Lower lobe of right lung (tissue), 2 donors: ENCODE results near the gene RRP12. TPM values are rescaled to one million over a fixed set of nuclear protein-coding genes. Genes with fewer than 3 reads are reported as not detected.
A peak's percentile ranks its signal among the peaks of the same experiment; 100 is the strongest.

Experiments used
- ATAC-seq, 2 donors: fragments of 200-7000 bp; cut with Tn5 transposase; one replicate each; pipeline ENCODE4 v1.9.1; 2020 to 2022; ENCODE audit warnings: mild to moderate bottlenecking in 2 of 2, moderate library complexity in 2 of 2
- DNase-seq: peaks from one replicate; pipeline ENCODE4 v3.0.0-alpha.2; 2020
- H3K27ac ChIP-seq: fragments of 200-600 bp; one replicate; pipeline ENCODE4 v1.8.0; 2022
- H3K27me3 ChIP-seq: fragments of 200-600 bp; one replicate; pipeline ENCODE4 v1.8.0; 2022; ENCODE audit warnings: low read depth
- H3K36me3 ChIP-seq: fragments of 200-600 bp; one replicate; pipeline ENCODE4 v1.8.0; 2022; ENCODE audit warnings: mild to moderate bottlenecking
- H3K4me1 ChIP-seq: fragments of 200-600 bp; one replicate; pipeline ENCODE4 v1.8.0; 2022
- H3K4me3 ChIP-seq: fragments of 200-600 bp; one replicate; pipeline ENCODE4 v1.8.0; 2022; ENCODE audit warnings: mild to moderate bottlenecking
- H3K9me3 ChIP-seq: fragments of 200-600 bp; one replicate; pipeline ENCODE4 v1.8.0; 2022
- intact Hi-C: fragments of 100-400 bp; cut with DNase I; formaldehyde crosslinking; loops from one replicate; pipeline ENCODE4 v1.11.0; 2022
- total RNA-seq: library from RNA; stranded (reverse); fragmentation: NEBNext Ultra II Directional; extraction: Animal tissue kit (Norgen Biotek cat#: 25700); gene quantifications from one replicate; pipeline ENCODE4 v1.2.1, GENCODE V29; 2021
- TF ChIP-seq, protein P1 (sequence below): fragments of 200-600 bp; IDR thresholded peaks from one replicate; pipeline ENCODE4 v1.8.0; 2022; ENCODE audit warnings: antibody characterized with exemption, mild to moderate bottlenecking
- donor health status: DM: no; HTN: yes; CAD: no; lungs with severe emphysema.

The RRP12 gene
- total RNA-seq, 1 donor from 2014 or later, result 24.0 TPM

DNA sequence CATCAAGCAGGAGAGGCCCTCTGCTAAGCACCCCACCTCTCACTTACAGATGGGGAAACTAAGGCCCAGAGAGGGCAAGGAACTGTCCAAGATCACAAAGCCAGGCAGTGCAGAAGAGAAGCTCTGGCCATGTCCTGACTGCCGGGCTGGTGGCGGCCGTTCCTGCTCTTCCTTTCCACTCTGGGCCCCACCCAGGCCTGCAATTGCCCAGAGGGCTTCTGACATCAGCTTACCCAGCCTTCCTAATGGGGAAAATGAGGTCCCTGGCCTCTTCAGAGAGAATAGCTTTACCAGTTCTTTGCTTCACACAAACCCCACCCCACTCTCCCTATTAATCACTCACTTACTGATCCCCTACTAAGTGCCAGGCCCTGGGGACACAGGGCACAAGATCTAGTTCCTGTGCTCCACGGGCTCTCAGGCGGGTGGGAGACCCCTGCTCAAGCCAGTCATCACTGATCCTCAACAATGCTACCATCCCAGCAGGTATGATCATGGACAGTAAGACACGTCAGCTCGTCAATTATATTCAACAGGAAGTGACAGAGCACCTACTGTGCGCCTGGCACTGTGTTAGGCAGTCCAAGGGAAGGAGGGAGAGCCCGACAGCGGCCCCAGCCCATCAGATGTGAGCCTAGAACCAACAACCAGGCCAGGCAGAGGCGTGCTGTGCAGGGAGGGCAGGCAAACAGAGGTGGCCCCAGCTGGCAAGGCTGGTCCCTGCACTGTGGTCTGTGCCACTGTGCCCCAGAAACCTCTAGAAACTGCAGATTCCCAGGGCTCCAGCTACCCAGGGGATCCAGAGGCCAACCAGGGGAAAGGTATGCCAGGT, 40.2 kb downstream of the RRP12 start:
- no peaks in the 10 kb centered on the region for H3K27me3 ChIP-seq
- H3K4me1 ChIP-seq, result peaks cover 29% of the 10 kb centered on the region
- intact Hi-C loops, result no loop called here
- no peaks in the 10 kb centered on the region for H3K9me3 ChIP-seq
- DNase-seq (no peak), ATAC-seq (no peak)
- H3K27ac ChIP-seq, result no peak overlapping the region
- peaks cover 54% of the 10 kb centered on the region for H3K36me3 ChIP-seq
- no peak overlapping the region for H3K4me3 ChIP-seq
- TF ChIP-seq, protein P1, sequence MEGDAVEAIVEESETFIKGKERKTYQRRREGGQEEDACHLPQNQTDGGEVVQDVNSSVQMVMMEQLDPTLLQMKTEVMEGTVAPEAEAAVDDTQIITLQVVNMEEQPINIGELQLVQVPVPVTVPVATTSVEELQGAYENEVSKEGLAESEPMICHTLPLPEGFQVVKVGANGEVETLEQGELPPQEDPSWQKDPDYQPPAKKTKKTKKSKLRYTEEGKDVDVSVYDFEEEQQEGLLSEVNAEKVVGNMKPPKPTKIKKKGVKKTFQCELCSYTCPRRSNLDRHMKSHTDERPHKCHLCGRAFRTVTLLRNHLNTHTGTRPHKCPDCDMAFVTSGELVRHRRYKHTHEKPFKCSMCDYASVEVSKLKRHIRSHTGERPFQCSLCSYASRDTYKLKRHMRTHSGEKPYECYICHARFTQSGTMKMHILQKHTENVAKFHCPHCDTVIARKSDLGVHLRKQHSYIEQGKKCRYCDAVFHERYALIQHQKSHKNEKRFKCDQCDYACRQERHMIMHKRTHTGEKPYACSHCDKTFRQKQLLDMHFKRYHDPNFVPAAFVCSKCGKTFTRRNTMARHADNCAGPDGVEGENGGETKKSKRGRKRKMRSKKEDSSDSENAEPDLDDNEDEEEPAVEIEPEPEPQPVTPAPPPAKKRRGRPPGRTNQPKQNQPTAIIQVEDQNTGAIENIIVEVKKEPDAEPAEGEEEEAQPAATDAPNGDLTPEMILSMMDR, result no peak

DNA sequence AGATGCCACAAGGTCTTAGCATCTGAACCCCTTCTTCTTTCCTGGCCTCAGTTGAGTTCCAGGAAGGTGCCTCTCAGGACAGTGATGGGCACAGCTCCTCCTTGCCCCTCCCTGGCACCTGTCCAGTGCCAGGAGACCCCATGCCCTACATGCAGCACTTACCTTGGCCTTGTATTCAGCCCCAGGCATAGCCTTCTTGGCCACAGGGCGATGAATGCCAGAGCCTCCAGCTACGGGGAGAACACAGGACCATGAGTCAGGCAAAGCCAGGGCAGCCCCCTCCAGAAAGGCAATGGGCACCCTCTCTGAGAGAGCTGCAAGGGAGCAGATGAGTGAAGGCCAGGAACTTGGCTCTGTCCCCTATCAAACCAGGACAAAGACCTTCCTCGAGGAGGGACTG, 42.4 kb downstream of the RRP12 start:
- H3K27ac ChIP-seq, result no peak overlapping the region
- peaks cover 45% of the 10 kb centered on the region for H3K36me3 ChIP-seq
- intact Hi-C loops, result no loop called here

DNA sequence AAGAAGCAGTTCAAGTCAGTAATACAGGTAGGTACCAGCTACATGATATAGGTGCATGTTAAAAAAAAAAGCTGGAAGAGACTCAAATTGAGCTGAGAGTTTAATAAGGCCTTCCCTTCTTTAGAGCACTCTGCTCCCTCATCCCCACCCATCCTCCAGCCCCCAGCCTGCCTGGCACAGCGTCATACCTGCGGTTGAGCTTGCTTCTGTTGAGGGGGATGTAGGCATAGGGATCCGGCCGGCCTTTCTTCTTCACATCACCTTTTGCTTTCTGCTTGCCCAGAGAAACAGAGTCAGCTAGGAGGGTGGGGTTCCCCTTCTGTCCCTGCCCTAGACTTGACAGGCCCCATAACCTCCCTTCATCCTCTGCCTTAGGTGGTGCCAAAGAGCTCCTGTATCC, 42.8 kb downstream of the RRP12 start:
- H3K27ac ChIP-seq, result no peak overlapping the region
- H3K36me3 ChIP-seq, result peaks cover 40% of the 10 kb centered on the region
- ATAC-seq (no peak), DNase-seq (no peak)
- H3K4me1 ChIP-seq, result peaks cover 36% of the 10 kb centered on the region
- intact Hi-C loops, result no loop called here
- no peak overlapping the region for H3K4me3 ChIP-seq
- no peaks in the 10 kb centered on the region for H3K27me3 ChIP-seq
- TF ChIP-seq, protein P1, result no peak
- no peaks in the 10 kb centered on the region for H3K9me3 ChIP-seq

More for the DNA sequence above, 42.4 kb downstream of the RRP12 start:
- no peak for ATAC-seq
- TF ChIP-seq, protein P1, result no peak
- peaks cover 37% of the 10 kb centered on the region for H3K4me1 ChIP-seq
- H3K4me3 ChIP-seq, result no peak overlapping the region
- H3K27me3 ChIP-seq, result no peaks in the 10 kb centered on the region
- DNase-seq, result no peak
- no peaks in the 10 kb centered on the region for H3K9me3 ChIP-seq

DNA sequence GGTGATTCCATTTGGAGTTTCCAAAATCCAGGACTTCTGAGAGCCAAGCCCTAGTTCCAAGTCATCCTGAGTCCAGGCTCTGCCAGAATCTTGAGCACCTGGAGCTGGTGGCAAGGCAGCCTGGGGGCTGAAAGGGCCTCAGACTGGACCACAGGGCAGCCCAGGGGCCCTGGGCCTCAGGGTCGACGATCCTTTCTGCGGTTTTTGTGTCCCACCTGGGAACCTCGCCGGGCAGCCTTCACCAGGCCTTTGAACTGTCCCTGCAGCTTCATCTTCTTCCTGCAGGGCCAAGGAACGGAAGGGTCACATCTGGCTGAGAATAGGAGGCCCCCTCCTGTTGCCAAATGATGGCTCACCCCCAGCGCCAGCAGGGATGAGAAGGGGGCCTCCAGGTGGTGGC, 44.2 kb downstream of the RRP12 start:
- peak overlapping the region; percentile 58 for H3K27ac ChIP-seq
- peaks cover 35% of the 10 kb centered on the region for H3K36me3 ChIP-seq
- intact Hi-C loops, result no loop called here
- peaks cover 21% of the 10 kb centered on the region for H3K4me1 ChIP-seq
- no peak overlapping the region for H3K4me3 ChIP-seq
- no peaks in the 10 kb centered on the region for H3K9me3 ChIP-seq
- no peak for DNase-seq
- TF ChIP-seq, protein P1, result no peak
- no peak for ATAC-seq
- no peaks in the 10 kb centered on the region for H3K27me3 ChIP-seq

DNA sequence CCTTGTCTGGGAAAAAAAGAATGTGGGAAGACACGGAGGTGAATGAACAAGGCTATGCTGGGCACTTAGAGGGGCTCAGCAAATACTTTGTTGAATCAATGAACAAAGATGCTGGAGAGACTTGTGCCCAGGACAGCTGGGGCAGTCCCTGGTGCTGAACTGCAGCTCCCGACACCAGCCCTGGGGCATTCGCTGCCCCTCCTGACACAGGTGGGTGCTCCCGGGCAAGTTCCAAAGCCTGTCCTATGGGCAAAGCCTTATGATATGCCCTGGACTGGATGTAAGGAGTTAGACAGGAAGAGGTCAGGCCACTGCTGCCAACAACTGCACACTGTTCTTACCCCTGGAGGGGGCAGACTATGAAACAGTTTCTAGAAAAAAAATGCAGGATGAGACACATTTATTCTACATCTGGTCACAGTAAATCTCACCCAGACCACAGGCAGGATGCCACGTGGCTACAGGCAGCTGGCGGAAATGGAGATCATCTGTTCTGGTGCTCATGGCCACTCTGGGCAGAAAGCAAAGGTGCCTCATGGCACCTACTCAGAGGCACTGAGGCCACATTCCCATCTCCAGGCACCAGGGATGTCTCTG, 44.7 kb downstream of the RRP12 start:
- no peak overlapping the region for H3K4me3 ChIP-seq
- H3K9me3 ChIP-seq, result no peaks in the 10 kb centered on the region
- ATAC-seq, result no peak
- TF ChIP-seq, protein P1, result no peak
- intact Hi-C loops, result no loop called here
- H3K4me1 ChIP-seq, result peaks cover 21% of the 10 kb centered on the region
- H3K27ac ChIP-seq, result peak overlapping the region; percentile 58
- no peak for DNase-seq
- peaks cover 35% of the 10 kb centered on the region for H3K36me3 ChIP-seq
- H3K27me3 ChIP-seq, result no peaks in the 10 kb centered on the region
